ENCODE measurements around the gene KRTAP15-1. TPM values are rescaled to one million over a fixed set of nuclear protein-coding genes. Genes with fewer than 3 reads are reported as not detected.

KRTAP15-1 gene
- total and polyA plus RNA-seq, 2 of the 13 experiments (the other 11 are each of a cell fraction or from before 2014, with no cell fraction given), result not detected

- Histone ChIP-seq H3K36me3 (replicated peaks in 1 of 2; ENCODE audit: control insufficient read depth in 1 of 2, insufficient read depth in 2 of 2, low read length in 2 of 2) (no peaks in the 10 kb centered on the region), H3K79me2 (ENCODE audit: insufficient read depth, low read length) (no peaks in the 10 kb centered on the region), H4K20me1 (ENCODE audit: insufficient read depth, low read length) (no peaks in the 10 kb centered on the region), H3K4me3 (replicated peaks in 1 of 3; ENCODE audit: insufficient read depth in 1 of 3, low read depth in 2 of 3, low read length in 3 of 3) (no peak overlapping the region), H3K4me1 (ENCODE audit: insufficient read depth, low read length) (no peaks in the 10 kb centered on the region), H3K27me3 (ENCODE audit: control insufficient read depth in 1 of 2, insufficient read depth in 2 of 2, low read length in 2 of 2) (no peaks in the 10 kb centered on the region), H3K9ac (ENCODE audit: insufficient read depth, low read depth, low read length) (no peak overlapping the region), H2AFZ (ENCODE audit: low read length) (no peak overlapping the region), H3K27ac (ENCODE audit: extremely low read length, insufficient read depth, low read length) (no peak overlapping the region), H3K9me3 (ENCODE audit: low read length) (peaks cover 73% of the 10 kb centered on the region), H3K4me2 (ENCODE audit: low read depth, low read length) (no peak overlapping the region)
- FAIRE-seq, result no peak
- TF ChIP-seq HNF1B (CRISPR knock-in tag; IDR thresholded peaks at IDR 0.05), result no peak
- no peak for TF ChIP-seq DRAP1 (CRISPR knock-in tag; IDR thresholded peaks at IDR 0.05)
- no peak for TF ChIP-seq ZFP36L2 (CRISPR knock-in tag; IDR thresholded peaks at IDR 0.05)
- no peak for TF ChIP-seq SRY (CRISPR knock-in tag; IDR thresholded peaks at IDR 0.05)
- TF ChIP-seq ZNF749 (CRISPR knock-in tag; IDR thresholded peaks at IDR 0.05; ENCODE audit: borderline replicate concordance), result no peak
- TF ChIP-seq ONECUT2 (CRISPR knock-in tag; IDR thresholded peaks at IDR 0.05), result no peak
- no peak for TF ChIP-seq CAMTA2 (CRISPR knock-in tag; IDR thresholded peaks at IDR 0.05; ENCODE audit: borderline replicate concordance)
- no peak for TF ChIP-seq SMAD9 (CRISPR knock-in tag; IDR thresholded peaks at IDR 0.05)
- no peak for TF ChIP-seq ZSCAN5A (CRISPR knock-in tag; IDR thresholded peaks at IDR 0.05; ENCODE audit: borderline replicate concordance)
- TF ChIP-seq ZNF232 (CRISPR knock-in tag; IDR thresholded peaks at IDR 0.05; ENCODE audit: borderline replicate concordance), result no peak
- TF ChIP-seq RFXANK (CRISPR knock-in tag; IDR thresholded peaks at IDR 0.05), result no peak
- no peak for TF ChIP-seq FOXK2 (IDR thresholded peaks at IDR 0.05)
- no peak for TF ChIP-seq ZNF781 (CRISPR knock-in tag; IDR thresholded peaks at IDR 0.05; ENCODE audit: borderline replicate concordance, not compliant biosample characterization)
- TF ChIP-seq ZSCAN9 (CRISPR knock-in tag; IDR thresholded peaks at IDR 0.05; ENCODE audit: borderline replicate concordance), result no peak
- DNase-seq (ENCODE audit: low spot score), result no peak
- BruUV-seq (replicated peaks), result no TSS peak
- in situ Hi-C loops (cut with HindIII; ENCODE audit: extremely low pct_ligation_motif_present, low pct_unique_long_range_greater_than_20kb), result no loop called here
- WGBS (ENCODE audit: low lambda C conversion rate), result 26% methylated on average over 3 of the region's 3 CpGs
- no peak for ATAC-seq
- CTCF ChIA-PET (ENCODE audit: low intra/inter-chr PET ratio, low total read pairs), result no interaction called here
- POLR2A ChIA-PET, result no interaction called here
- intact Hi-C loops (cut with micrococcal nuclease; ENCODE audit: unreplicated experiment), result no loop called here
These were observed 3.0 kb upstream of the KRTAP15-1 start for GRCh38 chr21:30437010-30437565.
